H1 (cell line): ENCODE results near the gene FAM163A. TPM values are rescaled to one million over a fixed set of nuclear protein-coding genes. Genes with fewer than 3 reads are reported as not detected.

Source experiments
- CHD1 ChIP-seq: IDR thresholded peaks from 2 replicates; pipeline ENCODE4 v1.6.1; 2012; ENCODE audit warnings: low read depth, low read length, improper control_type of control experiment
- CHD7 ChIP-seq: fragments of 300-600 bp; sonication (generic); IDR thresholded peaks from 2 replicates; pipeline ENCODE4 v1.7.1; 2012; ENCODE audit warnings: low read length, moderate library complexity, mild to moderate bottlenecking, inconsistent platforms; ENCODE audit not compliant: insufficient replicate concordance
- CREB1 ChIP-seq: IDR thresholded peaks from 2 replicates; pipeline ENCODE4 v1.6.1; 2012; ENCODE audit warnings: inconsistent platforms
- CTBP2 ChIP-seq: IDR thresholded peaks from 2 replicates; pipeline ENCODE4 v1.7.0; 2011; ENCODE audit warnings: borderline replicate concordance, mild to moderate bottlenecking, moderate library complexity, mixed read lengths, low read length; ENCODE audit not compliant: insufficient read depth, insufficient read length
- NRF1 ChIP-seq: IDR thresholded peaks from 2 replicates; pipeline ENCODE4 v1.6.1; 2011; ENCODE audit warnings: mild to moderate bottlenecking, low read depth, low read length, improper control_type of control experiment
- POLR2A ChIP-seq, 2 experiments: IDR thresholded peaks; 1 replicate in 1 of 2; 2 replicates in 1 of 2; pipeline ENCODE4 v1.6.1; 2011; ENCODE audit warnings: low read depth in 2 of 2, low read length in 2 of 2, mild to moderate bottlenecking in 2 of 2; ENCODE audit errors: control extremely low read depth in 1 of 2
- POU5F1 ChIP-seq: IDR thresholded peaks from 2 replicates; pipeline ENCODE4 v1.6.1; 2011; ENCODE audit warnings: low read depth, mild to moderate bottlenecking, low read length, moderate library complexity
- USF2 ChIP-seq: IDR thresholded peaks from 2 replicates; pipeline ENCODE4 v1.6.1; 2011; ENCODE audit warnings: low read length, improper control_type of control experiment
- ZNF274 ChIP-seq: IDR thresholded peaks from 2 replicates; pipeline ENCODE4 v1.7.0; 2012; ENCODE audit warnings: low read length, borderline replicate concordance; ENCODE audit errors: extremely low read depth
- polyA plus RNA-seq, 7 experiments: library from polyadenylated mRNA; depleted of rRNA in 3 of 7; stranded (reverse) in 5 of 7; unstranded in 2 of 7; fragments of >200 nt in 5 of 7; fragments of 200-250 nt in 2 of 7; gene quantifications; 1 replicate in 5 of 7; 2 replicates in 1 of 7; 4 replicates in 1 of 7; pipeline versions ENCODE4 v1.2.1 to v1.2.3, GENCODE V29; 2011 to 2013; ENCODE audit warnings: missing spikeins in 2 of 7, mixed read lengths in 2 of 7
- total RNA-seq: library from RNA; stranded (reverse); fragmentation: NEBNext Ultra II Directional; extraction: Animal tissue kit (Norgen Biotek cat#: 25700); gene quantifications from 2 replicates; pipeline ENCODE4 v1.2.1, GENCODE V29; 2021

The FAM163A gene
- total and polyA plus RNA-seq, 2 of the 8 experiments (the other 6 are each of a cell fraction or from before 2014, with no cell fraction given) = 0.13 to 0.18 TPM

DNA sequence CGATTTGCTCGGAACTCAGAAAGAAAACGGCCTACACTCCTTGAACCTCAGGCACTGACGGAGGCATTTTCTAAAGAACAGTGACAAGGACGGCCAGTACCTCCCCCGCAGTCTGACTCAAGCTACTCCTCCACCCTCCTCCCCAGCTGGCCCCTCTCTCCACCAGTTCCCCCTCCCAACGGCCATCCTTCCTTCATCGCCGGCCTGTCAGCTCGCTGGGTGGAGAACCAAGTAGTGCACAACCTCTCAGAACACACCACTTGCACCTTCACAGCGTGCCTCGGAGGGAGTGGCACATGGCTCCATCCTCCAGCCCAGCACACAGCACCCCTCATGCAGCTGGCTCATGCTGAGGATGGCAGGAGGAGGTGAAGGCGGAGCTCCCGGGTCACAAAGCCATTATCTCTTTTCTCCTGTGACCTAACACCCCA lies 75.7 kb downstream of the FAM163A start (continued):
- TF ChIP-seq CHD7 (no peak), CTBP2 (no peak), POLR2A (IDR thresholded peaks at IDR 0.05; ENCODE audit: control extremely low read depth in 1 of 2, low read depth in 2 of 2, low read length in 2 of 2) (no peak), USF2 (no peak), ZNF274 (no peak), POU5F1 (no peak), CREB1 (no peak), NRF1 (no peak), CHD1 (no peak)
